Subcutaneous abdominal adipose tissue (tissue), 5 donors: Measurements from ENCODE around the gene ARHGEF10L.
A peak's percentile ranks its signal among the peaks of the same experiment; 100 is the strongest.
"Not testable (repeated sequence)": the region's sequence is repeated elsewhere in the genome, so short reads cannot be mapped to it uniquely, and the experiment has no call there.

Experiments used
- H3K27ac ChIP-seq: one replicate; pipeline ENCODE4 v1.7.0; 2013; ENCODE audit warnings: low read depth, mild to moderate bottlenecking, inconsistent platforms, low read length, moderate library complexity
- H3K27me3 ChIP-seq, 5 donors: one replicate each; pipeline ENCODE4 v1.7.0; 2013; ENCODE audit warnings: low read length in 5 of 5, inconsistent platforms in 1 of 5; ENCODE audit not compliant: control insufficient read depth in 5 of 5, insufficient read depth in 4 of 5
- H3K36me3 ChIP-seq, 5 donors: one replicate each; pipeline ENCODE4 v1.7.0; 2013; ENCODE audit warnings: low read length in 5 of 5; ENCODE audit not compliant: control insufficient read depth in 5 of 5, insufficient read depth in 5 of 5
- H3K4me1 ChIP-seq, 5 donors: one replicate each; pipeline ENCODE4 v1.7.0; 2013; ENCODE audit warnings: low read length in 5 of 5, mild to moderate bottlenecking in 3 of 5, moderate library complexity in 1 of 5; ENCODE audit not compliant: control insufficient read depth in 5 of 5, insufficient read depth in 5 of 5
- H3K4me3 ChIP-seq, 5 donors: one replicate each; pipeline ENCODE4 v1.7.0; 2013; ENCODE audit warnings: low read length in 5 of 5, low read depth in 1 of 5
- H3K9ac ChIP-seq, 5 donors: one replicate each; pipeline ENCODE4 v1.7.0; 2013; ENCODE audit warnings: low read length in 5 of 5, mild to moderate bottlenecking in 4 of 5, moderate library complexity in 3 of 5
- H3K9me3 ChIP-seq, 5 donors: one replicate each; pipeline ENCODE4 v1.7.0; 2013; ENCODE audit warnings: low read length in 5 of 5; ENCODE audit not compliant: control insufficient read depth in 5 of 5
- donor health status: healthy.
- donor health status: healthy.
- donor health status: healthy.
- donor health status: healthy.
- donor health status: healthy.

The ARHGEF10L gene, protein sequence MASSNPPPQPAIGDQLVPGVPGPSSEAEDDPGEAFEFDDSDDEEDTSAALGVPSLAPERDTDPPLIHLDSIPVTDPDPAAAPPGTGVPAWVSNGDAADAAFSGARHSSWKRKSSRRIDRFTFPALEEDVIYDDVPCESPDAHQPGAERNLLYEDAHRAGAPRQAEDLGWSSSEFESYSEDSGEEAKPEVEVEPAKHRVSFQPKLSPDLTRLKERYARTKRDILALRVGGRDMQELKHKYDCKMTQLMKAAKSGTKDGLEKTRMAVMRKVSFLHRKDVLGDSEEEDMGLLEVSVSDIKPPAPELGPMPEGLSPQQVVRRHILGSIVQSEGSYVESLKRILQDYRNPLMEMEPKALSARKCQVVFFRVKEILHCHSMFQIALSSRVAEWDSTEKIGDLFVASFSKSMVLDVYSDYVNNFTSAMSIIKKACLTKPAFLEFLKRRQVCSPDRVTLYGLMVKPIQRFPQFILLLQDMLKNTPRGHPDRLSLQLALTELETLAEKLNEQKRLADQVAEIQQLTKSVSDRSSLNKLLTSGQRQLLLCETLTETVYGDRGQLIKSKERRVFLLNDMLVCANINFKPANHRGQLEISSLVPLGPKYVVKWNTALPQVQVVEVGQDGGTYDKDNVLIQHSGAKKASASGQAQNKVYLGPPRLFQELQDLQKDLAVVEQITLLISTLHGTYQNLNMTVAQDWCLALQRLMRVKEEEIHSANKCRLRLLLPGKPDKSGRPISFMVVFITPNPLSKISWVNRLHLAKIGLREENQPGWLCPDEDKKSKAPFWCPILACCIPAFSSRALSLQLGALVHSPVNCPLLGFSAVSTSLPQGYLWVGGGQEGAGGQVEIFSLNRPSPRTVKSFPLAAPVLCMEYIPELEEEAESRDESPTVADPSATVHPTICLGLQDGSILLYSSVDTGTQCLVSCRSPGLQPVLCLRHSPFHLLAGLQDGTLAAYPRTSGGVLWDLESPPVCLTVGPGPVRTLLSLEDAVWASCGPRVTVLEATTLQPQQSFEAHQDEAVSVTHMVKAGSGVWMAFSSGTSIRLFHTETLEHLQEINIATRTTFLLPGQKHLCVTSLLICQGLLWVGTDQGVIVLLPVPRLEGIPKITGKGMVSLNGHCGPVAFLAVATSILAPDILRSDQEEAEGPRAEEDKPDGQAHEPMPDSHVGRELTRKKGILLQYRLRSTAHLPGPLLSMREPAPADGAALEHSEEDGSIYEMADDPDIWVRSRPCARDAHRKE (N-terminal part only)

DNA sequence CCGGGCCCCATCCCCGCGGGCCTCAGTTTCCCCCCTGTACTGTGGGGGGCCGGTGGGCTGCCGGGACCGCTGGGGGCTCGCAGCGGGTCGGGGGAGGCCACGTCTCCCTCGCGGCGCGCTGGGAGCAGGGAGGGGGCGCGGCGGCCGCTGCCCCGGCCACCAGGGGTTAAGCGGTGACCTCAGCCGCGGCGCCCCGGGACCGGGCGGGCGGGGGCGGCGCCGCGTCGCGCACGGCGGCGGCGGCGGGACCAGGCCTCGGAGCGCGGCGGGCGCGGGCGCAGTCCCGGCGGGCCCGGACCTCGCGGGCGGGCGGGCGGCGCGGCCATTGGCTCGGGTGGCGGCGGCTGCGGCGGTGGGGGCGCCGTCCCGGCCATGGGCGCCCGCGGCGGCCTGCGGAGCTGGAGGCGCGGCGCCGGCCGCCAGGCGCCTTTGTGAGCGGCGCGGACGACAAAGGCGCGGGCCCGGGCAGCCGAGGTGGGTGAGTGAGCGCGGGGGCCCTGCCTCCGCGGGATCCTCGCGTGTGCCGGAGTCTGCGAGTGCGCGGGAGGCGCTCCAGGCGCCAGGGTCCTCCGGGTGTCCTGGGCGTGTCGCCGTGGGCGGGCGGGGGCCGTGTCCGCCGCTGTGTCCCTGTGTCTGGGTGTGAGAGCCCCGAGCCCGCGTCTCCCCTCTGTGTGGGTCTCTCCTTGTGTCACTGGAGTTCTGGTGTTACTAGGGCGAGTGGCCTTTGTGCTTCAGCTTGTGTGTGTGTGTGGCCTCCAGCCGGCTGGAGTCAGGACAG, at the start of gene ARHGEF10L:
Gene ARHGEF10L, plus strand, starts transcription at position 222 of the 778 bp plus-strand sequence. CDS start 40,898 bp downstream, outside the sequence.
- Histone ChIP-seq H3K36me3 (no peaks in the 10 kb centered on the region), H3K9me3 (no peaks in the 10 kb centered on the region), H3K27ac (peak within 1 kb of the TSS; percentile 92), H3K4me1 (peaks cover 1 to 27% (median 25%) of the 10 kb centered on the region in 5 donors), H3K4me3 (peak within 1 kb of the TSS; percentile 76 to 87 (median 85)), H3K9ac (peak within 1 kb of the TSS; percentile 70 to 89 (median 81)), H3K27me3 (peaks cover 0 to 5% (median 0%) of the 10 kb centered on the region in 5 donors)

DNA sequence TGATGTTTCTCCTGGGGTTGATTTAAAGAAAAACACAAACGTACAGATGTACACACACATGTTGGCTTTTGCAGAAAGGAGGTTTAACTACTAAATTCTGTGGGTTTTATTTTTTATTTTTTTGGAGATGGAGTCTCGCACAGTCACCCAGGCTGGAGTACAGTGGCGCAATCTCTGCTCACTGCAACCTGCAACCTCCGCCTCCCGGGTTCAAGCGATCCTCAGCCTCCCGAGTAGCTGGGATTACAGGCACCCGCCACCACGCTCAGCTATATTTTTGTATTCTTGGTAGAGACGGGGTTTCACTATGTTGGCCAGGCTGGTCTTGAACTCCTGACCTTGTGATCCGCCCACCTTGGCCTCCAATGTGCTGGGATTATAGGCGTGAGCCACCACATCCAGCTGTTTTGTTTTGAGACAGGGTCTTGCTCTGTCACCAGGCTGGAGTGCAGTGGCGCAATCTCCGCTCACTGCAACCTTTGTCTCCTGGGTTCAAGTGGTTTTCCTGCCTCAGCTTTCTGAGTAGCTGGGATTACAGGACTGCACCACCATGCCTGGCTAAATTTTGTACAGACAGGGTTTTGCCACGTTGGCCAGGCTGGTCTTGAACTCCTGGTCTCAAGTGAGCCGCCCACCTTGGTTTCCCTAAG, 49.6 kb upstream of the ARHGEF10L start:
- not testable (repeated sequence) for H3K36me3 ChIP-seq, H3K9ac ChIP-seq, H3K27ac ChIP-seq, H3K27me3 ChIP-seq, H3K9me3 ChIP-seq, H3K4me1 ChIP-seq, H3K4me3 ChIP-seq

DNA sequence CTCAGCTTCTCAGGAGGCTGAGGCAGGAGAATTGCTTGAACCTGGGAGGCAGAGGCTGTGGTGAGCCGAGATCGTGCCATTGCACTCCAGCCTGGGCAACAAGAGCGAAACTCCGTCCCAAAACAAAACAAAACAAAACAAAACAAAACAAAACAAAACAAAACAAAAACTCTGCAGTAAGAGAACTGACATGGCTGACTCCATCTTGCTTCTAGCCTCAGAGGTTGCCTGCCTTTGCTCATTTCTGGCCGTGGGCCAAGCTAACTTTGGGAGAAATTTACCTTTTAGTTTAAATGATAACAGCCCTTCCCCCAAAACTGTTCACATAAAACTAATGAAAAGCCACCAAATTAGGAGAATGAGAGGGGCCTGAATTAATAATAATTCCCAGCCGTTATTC, 48.8 kb upstream of the ARHGEF10L start:
- H3K9ac ChIP-seq, H3K4me1 ChIP-seq, H3K27ac ChIP-seq, H3K27me3 ChIP-seq, H3K36me3 ChIP-seq, H3K4me3 ChIP-seq, H3K9me3 ChIP-seq: not testable (repeated sequence)

DNA sequence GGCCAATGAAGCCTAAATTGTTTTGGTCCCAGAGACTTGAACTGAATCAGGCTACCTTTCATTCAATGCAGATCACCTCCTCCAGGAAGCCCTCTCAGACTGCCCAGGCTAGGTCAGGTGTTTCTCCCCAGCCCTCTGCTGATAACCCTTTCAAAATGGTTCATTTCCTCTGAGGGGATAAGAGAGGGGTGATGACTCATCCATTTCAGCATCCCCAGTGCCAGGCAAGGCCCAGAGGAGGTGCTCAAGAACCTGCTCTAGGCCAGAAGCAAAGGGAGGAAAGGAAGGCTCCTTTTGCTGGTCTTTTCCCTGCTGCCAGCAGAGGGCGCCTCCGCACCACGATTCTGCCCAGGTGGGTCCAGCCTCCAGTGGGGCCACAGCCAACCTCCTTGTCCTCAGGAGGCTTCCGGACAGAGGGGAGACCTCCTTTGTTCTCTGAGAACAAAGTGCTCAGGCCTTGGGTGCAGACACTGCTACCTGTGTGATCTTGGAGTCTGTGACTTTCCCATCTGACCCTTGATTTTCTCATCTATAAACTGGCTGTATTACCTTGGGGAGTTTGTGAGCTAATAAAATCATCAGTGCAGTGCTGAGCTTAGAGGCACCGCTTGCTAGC, 45.3 kb upstream of the ARHGEF10L start:
- Histone ChIP-seq H3K9me3 (no peaks in the 10 kb centered on the region), H3K27ac (no peak overlapping the region), H3K4me1 (no peaks in the 10 kb centered on the region), H3K9ac (no peak overlapping the region), H3K36me3 (no peaks in the 10 kb centered on the region), H3K27me3 (peaks cover 0 to 2% (median 0%) of the 10 kb centered on the region in 5 donors), H3K4me3 (no peak overlapping the region)

DNA sequence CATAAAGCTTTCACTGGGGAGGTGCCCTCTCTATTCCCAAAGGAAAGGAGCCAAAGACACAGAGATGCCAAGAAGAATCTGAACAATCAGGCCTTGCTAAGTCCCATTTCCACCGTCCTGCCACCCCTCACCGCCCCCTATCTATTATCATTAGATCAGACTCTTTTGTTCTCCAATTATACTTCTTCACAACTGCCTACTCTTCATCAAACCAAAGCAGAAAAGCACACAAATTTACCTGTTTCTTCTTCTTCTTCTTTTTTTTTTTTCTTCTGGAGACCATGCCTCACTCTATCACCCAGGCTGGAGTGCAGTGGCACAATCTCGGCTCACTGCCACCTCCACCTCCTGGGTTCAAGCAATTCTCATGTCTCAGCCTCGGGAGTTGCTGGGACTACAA, 43.1 kb upstream of the ARHGEF10L start:
- no peaks in the 10 kb centered on the region for H3K36me3 ChIP-seq
- H3K9me3 ChIP-seq = no peaks in the 10 kb centered on the region
- no peak overlapping the region for H3K9ac ChIP-seq
- no peak overlapping the region for H3K27ac ChIP-seq
- no peak overlapping the region for H3K4me3 ChIP-seq
- H3K4me1 ChIP-seq = no peaks in the 10 kb centered on the region
- peaks cover 0 to 2% (median 0%) of the 10 kb centered on the region in 5 donors for H3K27me3 ChIP-seq

DNA sequence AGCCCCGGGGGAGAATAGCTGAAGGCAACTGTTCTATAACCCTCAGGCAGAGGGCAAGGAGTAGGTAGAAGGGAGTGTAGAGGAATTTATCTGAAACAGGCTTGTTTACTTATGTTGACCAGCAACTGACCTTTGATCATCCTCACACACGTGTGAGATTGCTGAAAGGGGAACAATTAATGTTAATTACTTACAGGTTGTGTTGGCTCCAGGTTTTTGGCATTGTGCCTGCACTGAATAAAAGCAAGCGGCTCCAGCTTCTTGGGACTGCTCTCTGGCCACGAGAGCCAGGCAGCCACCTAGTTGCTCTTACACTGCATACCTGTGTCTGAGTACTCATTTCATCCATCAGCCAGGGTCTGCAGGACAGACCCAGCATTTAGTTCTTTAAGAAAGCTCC, 41.3 kb upstream of the ARHGEF10L start:
- H3K4me1 ChIP-seq = peaks cover 2 to 11% (median 7%) of the 10 kb centered on the region in 5 donors
- H3K27me3 ChIP-seq = peaks cover 0 to 2% (median 0%) of the 10 kb centered on the region in 5 donors
- H3K36me3 ChIP-seq = no peaks in the 10 kb centered on the region
- no peaks in the 10 kb centered on the region for H3K9me3 ChIP-seq
- no peak overlapping the region for H3K4me3 ChIP-seq
- H3K27ac ChIP-seq = no peak overlapping the region
- H3K9ac ChIP-seq = no peak overlapping the region

DNA sequence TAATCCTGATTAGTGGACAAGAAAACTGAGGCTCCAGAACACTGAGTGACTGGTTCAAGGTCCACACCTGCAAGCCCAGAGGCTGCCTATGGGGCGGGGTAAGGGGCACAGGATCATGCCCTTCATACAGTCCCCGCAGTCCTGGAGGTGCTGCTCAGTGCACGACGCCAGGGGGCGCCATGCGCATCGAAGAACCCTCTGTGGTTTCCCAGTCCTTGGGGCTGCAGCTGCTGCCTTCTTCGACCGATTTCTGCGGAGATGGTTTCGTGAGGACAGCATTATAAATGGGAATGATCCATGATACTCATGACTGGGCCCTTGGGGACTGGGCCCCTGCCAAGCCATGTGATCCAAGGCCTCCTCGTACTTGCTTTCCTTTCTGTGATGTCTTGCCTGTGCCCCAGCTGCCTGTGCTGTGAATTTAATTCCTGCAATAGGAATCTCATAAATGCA, 37.1 kb upstream of the ARHGEF10L start:
- H3K36me3 ChIP-seq = no peaks in the 10 kb centered on the region
- peaks cover 0 to 2% (median 0%) of the 10 kb centered on the region in 5 donors for H3K27me3 ChIP-seq
- H3K9ac ChIP-seq = no peak overlapping the region
- peaks cover 2 to 11% (median 7%) of the 10 kb centered on the region in 5 donors for H3K4me1 ChIP-seq
- no peaks in the 10 kb centered on the region for H3K9me3 ChIP-seq
- H3K27ac ChIP-seq = no peak overlapping the region
- H3K4me3 ChIP-seq = no peak overlapping the region

DNA sequence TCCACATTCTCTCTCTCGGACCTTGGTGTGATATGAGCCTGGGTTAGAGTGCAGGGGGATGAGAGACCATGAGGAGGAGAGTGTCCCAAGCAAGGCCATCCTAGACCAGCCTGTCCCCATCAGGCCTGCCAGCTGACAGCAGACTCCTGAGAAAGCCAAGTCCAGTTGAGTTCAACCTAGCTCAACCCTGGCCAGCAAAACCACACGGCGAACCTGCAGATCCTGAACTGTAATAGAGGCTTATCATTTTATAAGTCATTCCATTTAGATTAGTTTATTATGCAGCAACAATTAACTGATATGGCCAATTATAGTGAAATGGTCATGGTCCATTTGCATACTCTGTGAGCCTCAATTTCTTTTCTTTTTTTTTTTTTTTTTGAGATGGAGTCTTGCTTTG, 36.4 kb upstream of the ARHGEF10L start:
- H3K27me3 ChIP-seq = peaks cover 0 to 2% (median 0%) of the 10 kb centered on the region in 5 donors
- no peak overlapping the region for H3K4me3 ChIP-seq
- no peaks in the 10 kb centered on the region for H3K9me3 ChIP-seq
- no peaks in the 10 kb centered on the region for H3K36me3 ChIP-seq
- peaks cover 2 to 11% (median 7%) of the 10 kb centered on the region in 5 donors for H3K4me1 ChIP-seq
- no peak overlapping the region for H3K27ac ChIP-seq
- H3K9ac ChIP-seq = no peak overlapping the region
